ENCODE measurements around the gene C6orf132. TPM values are rescaled to one million over a fixed set of nuclear protein-coding genes. Genes with fewer than 3 reads are reported as not detected.

Gene C6orf132
- total and polyA plus RNA-seq, 2 of the 8 experiments (the other 6 are each of a cell fraction or from before 2014, with no cell fraction given) = 31.5 to 64.0 TPM

GRCh38 chr6:42118162-42119001, 24.0 kb downstream of the C6orf132 start:
- Histone ChIP-seq H2BK20ac (ENCODE audit: low read length) (no peak overlapping the region), H3K23ac (ENCODE audit: insufficient read length) (no peak overlapping the region), H3K4me1 (replicated peaks in 1 of 4; ENCODE audit: control insufficient read depth in 3 of 4, insufficient read depth in 4 of 4, low read length in 3 of 4) (no peaks in the 10 kb centered on the region; a peak in 1 of 7 replicates), H4K5ac (ENCODE audit: insufficient read length, low read depth, low read length) (no peak overlapping the region), H3K27ac (ENCODE audit: low read depth, low read length) (no peak overlapping the region), H3K79me2 (ENCODE audit: control insufficient read depth in 1 of 2, insufficient read depth in 2 of 2, low read length in 2 of 2) (peaks cover 0 to 10% of the 10 kb centered on the region in 2 experiments; a peak in 1 of 4 replicates), H2BK5ac (ENCODE audit: low read depth, low read length) (0 out of 2 replicates have a peak overlapping the region, but pooled peaks have one; percentile 1), H3K14ac (ENCODE audit: insufficient read length) (no peak overlapping the region), H2AFZ (ENCODE audit: low read length) (no peak overlapping the region), H4K20me1 (replicated peaks in 1 of 2; ENCODE audit: control insufficient read depth in 1 of 2, insufficient read depth in 2 of 2, low read length in 2 of 2) (peaks cover 7 to 13% of the 10 kb centered on the region in 2 experiments), H4K91ac (replicated peaks; ENCODE audit: insufficient read length, low read length) (no peak overlapping the region), H3K56ac (replicated peaks; ENCODE audit: insufficient read length, low read depth, low read length) (no peak overlapping the region), H3K79me1 (ENCODE audit: low read depth, low read length) (peaks cover 19% of the 10 kb centered on the region), H3K18ac (ENCODE audit: extremely low read depth, low read length) (no peak overlapping the region; the same call in 1 of the 2 replicates), H2BK120ac (replicated peaks; ENCODE audit: low read depth, low read length) (no peak overlapping the region), H3K4ac (replicated peaks; ENCODE audit: insufficient read length, low read depth, low read length) (no peak overlapping the region), H2BK12ac (ENCODE audit: low read depth, low read length) (no peak overlapping the region), H3K4me2 (ENCODE audit: insufficient read depth in 1 of 2, low read depth in 2 of 2, low read length in 2 of 2) (no peak overlapping the region), H3K27me3 (replicated peaks in 1 of 4; ENCODE audit: control insufficient read depth in 3 of 4, extremely low read depth in 1 of 4, insufficient read depth in 3 of 4, low read length in 3 of 4) (no peaks in the 10 kb centered on the region), H4K8ac (ENCODE audit: extremely low read depth, insufficient read depth, low read length) (peak overlapping the region; percentile 54; the same call in 1 of the 2 replicates), H2BK15ac (ENCODE audit: low read length) (no peak overlapping the region), H3K36me3 (ENCODE audit: control insufficient read depth in 2 of 4, insufficient read depth in 4 of 4, low read length in 3 of 4) (peaks cover 2 to 20% (median 4%) of the 10 kb centered on the region in 4 experiments; a peak in 4 of 8 replicates), H3K4me3 (ENCODE audit: extremely low read depth in 1 of 4, insufficient read depth in 2 of 4, low read depth in 3 of 4, low read length in 4 of 4) (no peak overlapping the region), H2AK5ac (ENCODE audit: low read depth, low read length) (no peak overlapping the region), H3K9me3 (ENCODE audit: insufficient read depth in 2 of 2, low read depth in 1 of 2, low read length in 1 of 2) (no peaks in the 10 kb centered on the region), H3K23me2 (ENCODE audit: low read depth, low read length) (no peaks in the 10 kb centered on the region), H3K9ac (replicated peaks in 1 of 4; ENCODE audit: extremely low read depth in 1 of 4, low read depth in 3 of 4, low read length in 3 of 4) (no peak overlapping the region)
- WGBS, 2 experiments (ENCODE audit: extremely low coverage in 1 of 2, insufficient coverage in 1 of 2, insufficient read length in 1 of 2, insufficient replicate concordance in 2 of 2, low coverage in 1 of 2, low lambda C conversion rate in 2 of 2, missing lambda C conversion rate in 1 of 2) = 95% methylated on average over 9 of the region's 10 CpGs; no CpG with 5 or more reads in 1 of the 2 experiments
- ChIA-PET POLR2A (ENCODE audit: partially characterized antibody) (interaction anchor here (0.7 to 4.3 kb wide), 4 partner anchors 15 to 125 kb away, joined by 3 to 25 read pairs (median 3); partner anchors contain the start of gene C6orf132), CTCF (ENCODE audit: partially characterized antibody) (interaction anchor here (0.6 to 3.3 kb wide), 7 partner anchors 12 to 231 kb away, joined by 3 to 12 read pairs (median 4); no protein-coding TSS in a partner anchor)
- no peak for FAIRE-seq
- TF ChIP-seq ASH2L (IDR thresholded peaks at IDR 0.05; ENCODE audit: low read length) (no peak), POLR2A (IDR thresholded peaks at IDR 0.05; ENCODE audit: control extremely low read depth in 1 of 2, low read depth in 2 of 2, low read length in 2 of 2) (peak in 1 of 2 experiments; percentile 31; a peak in 1 of 3 replicates), CREB1 (IDR thresholded peaks at IDR 0.05) (no peak), SRF (IDR thresholded peaks at IDR 0.05; ENCODE audit: low read depth, low read length) (no peak), EGR1 (IDR thresholded peaks at IDR 0.05; ENCODE audit: borderline replicate concordance, low read depth, low read length) (no peak)
- no peak for DNase-seq (ENCODE audit: low read depth in 1 of 2, low spot score in 2 of 2)

Data from H1 (cell line).